Measurements from ENCODE around the gene CYB561. TPM values are rescaled to one million over a fixed set of nuclear protein-coding genes. Genes with fewer than 3 reads are reported as not detected.

The CYB561 gene
- total and polyA plus RNA-seq, 9 of the 15 experiments (the other 6 are each of a cell fraction or from before 2014, with no cell fraction given): 4.0 to 30.8 (median 17.4) TPM

- TF ChIP-seq ZNF398 (CRISPR knock-in tag; IDR thresholded peaks at IDR 0.05) (no peak), FIP1L1 (IDR thresholded peaks at IDR 0.05; ENCODE audit: low read depth, low read length, poor library complexity, severe bottlenecking) (no peak), RB1 (IDR thresholded peaks at IDR 0.05; ENCODE audit: low read depth) (no peak), RHOXF2B (CRISPR knock-in tag; conservative IDR thresholded peaks at IDR 0.05) (no peak), SAFB (IDR thresholded peaks at IDR 0.05; ENCODE audit: borderline replicate concordance, low read depth, low read length) (no peak), NCOA6 (IDR thresholded peaks at IDR 0.05) (no peak), AFF4 (CRISPR knock-in tag; IDR thresholded peaks at IDR 0.05) (no peak), ELK1 (CRISPR knock-in tag; IDR thresholded peaks at IDR 0.05) (no peak), ESRRA (IDR thresholded peaks at IDR 0.05; ENCODE audit: borderline replicate concordance, low read depth) (0 out of 2 replicates have a peak, but pooled peaks have one; percentile 1), RBFOX2 (IDR thresholded peaks at IDR 0.05; ENCODE audit: low read depth, low read length) (no peak), ZSCAN32 (CRISPR knock-in tag; IDR thresholded peaks at IDR 0.05) (no peak), FOXJ3 (CRISPR knock-in tag; IDR thresholded peaks at IDR 0.05) (no peak), C11orf30 (IDR thresholded peaks at IDR 0.05; ENCODE audit: low read depth) (peak; percentile 57; the same call in 1 of the 2 replicates), TFAP4 (CRISPR knock-in tag; IDR thresholded peaks at IDR 0.05; ENCODE audit: borderline replicate concordance) (peak; percentile 25; the same call in 1 of the 2 replicates), ILK (tag; IDR thresholded peaks at IDR 0.05; ENCODE audit: borderline replicate concordance, low read depth) (no peak), SMAD4 (CRISPR knock-in tag; conservative IDR thresholded peaks at IDR 0.05) (0 out of 2 replicates have a peak, but pooled peaks have one; percentile 2), NBN (IDR thresholded peaks at IDR 0.05; ENCODE audit: low read depth) (no peak), SIN3B (IDR thresholded peaks at IDR 0.05; ENCODE audit: low read depth) (no peak), SUPT5H (IDR thresholded peaks at IDR 0.05) (no peak), KLF16 (IDR thresholded peaks at IDR 0.05) (no peak), SPI1 (IDR thresholded peaks at IDR 0.05; ENCODE audit: borderline replicate concordance, low read depth, low read length) (0 out of 2 replicates have a peak, but pooled peaks have one; percentile 30)
Measured at GRCh38 chr17:63474586-63475460, 28.7 kb upstream of the CYB561 start (continued).
